DMS114 treated with DMSO at 0.1 percent for 48 hours (cell line): ENCODE data around the gene PDE4B.

Source experiments
- DNase-seq: peaks from one replicate; lab custom pipeline; 2025; ENCODE audit not compliant: unreplicated experiment; lab: John Stamatoyannopoulos, UW

Gene PDE4B

GRCh38 chr1:66175098-66175497 is 382.4 kb downstream of the PDE4B start:
- no peak for DNase-seq

GRCh38 chr1:66175581-66175980 is 382.9 kb downstream of the PDE4B start:
- no peak for DNase-seq

DNA sequence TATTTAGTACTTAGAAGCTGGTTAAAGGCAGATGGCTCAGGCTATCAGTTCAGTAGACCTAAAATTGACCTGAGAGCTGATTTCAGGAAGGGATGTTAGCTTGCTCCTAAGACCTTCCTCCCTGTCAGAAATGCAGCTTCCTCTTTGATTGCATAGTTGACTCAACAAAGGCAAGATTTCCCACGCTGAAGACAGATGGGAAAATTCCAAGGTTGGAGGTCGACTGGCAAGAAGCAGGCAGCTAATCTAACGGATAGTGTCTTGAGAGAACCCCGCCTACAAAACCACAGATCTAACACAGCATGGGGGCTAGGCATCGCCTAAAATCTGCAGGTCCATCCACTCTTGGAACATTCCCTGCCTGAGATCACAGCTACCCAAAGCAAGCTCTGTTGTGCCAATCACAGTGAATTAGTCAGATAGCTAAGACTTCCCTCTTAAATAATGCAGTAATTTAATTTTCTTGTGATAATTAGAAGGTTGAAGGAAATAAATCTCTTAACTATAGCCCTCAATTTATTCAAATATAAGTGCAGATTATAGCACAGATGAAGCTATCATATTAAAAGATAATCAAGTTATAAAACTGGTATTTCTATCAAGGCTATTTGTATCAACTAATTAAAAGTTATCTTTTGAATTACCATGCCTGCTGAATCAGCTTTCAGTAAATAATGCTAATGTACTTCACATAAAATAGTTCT is 383.5 kb downstream of the PDE4B start:
- no peak for DNase-seq

DNA sequence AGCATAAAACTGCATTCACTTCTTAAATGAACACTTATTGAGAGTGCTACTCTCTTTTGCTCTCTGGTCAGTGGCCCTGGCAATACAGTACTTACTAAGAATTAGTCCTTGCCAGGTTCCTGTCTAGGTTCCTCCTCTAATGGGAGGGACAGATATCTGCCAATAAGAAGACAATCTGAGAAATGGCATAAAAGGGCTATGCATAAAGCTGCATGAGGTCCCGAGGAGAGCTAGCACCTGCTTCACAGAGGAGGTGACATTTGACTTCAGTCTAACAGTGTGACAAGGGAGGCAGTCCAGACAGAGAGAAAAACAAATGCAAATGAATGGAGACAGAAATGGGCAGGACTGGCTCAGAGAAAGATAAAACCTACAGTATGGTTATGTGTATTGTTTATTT is 384.1 kb downstream of the PDE4B start:
- no peak for DNase-seq

- no peak for DNase-seq
Observed at GRCh38 chr1:66177510-66177909, 384.8 kb downstream of the PDE4B start.

- DNase-seq: no peak
Observed at GRCh38 chr1:66182026-66182425, 389.3 kb downstream of the PDE4B start.

GRCh38 chr1:66182551-66183178 is 390.0 kb downstream of the PDE4B start:
- no peak for DNase-seq

DNA sequence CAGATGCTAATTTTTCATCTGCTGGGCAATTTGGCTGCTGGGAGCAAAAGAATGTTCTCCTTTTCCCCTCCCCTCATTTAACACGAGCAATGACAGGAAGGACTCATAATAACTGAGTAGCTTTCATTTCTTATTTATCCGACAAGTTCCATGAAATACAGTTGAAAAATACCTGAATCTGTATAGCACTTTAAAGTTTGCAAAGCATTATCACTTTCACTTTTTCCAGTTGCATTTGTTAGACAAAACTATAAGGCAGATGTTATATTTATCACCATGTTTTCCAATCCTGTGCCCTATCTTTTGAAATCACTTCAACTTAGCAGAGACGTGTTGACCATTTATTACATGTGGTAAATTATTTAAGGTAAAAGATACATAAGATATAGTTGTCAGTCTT is 390.7 kb downstream of the PDE4B start:
- DNase-seq: no peak

DNA sequence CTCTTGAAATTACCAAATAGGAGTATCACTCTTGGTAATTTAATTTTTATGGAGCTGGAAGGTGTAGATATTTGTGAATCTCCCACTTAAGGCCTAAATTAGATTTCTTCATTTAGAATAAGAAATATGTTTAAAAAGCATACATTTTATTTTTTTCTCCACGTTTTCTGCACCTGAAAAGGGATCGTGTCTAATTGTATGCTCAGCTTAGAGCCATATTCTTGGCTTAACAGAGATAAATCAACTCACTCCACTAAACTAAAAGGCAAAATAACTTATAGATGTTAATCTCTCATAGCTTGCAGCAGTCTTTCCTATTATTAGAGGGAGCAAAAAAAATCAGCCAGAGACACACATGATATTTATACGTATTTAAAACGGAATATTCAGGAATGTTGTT is 404.4 kb downstream of the PDE4B start:
- DNase-seq: no peak

DNA sequence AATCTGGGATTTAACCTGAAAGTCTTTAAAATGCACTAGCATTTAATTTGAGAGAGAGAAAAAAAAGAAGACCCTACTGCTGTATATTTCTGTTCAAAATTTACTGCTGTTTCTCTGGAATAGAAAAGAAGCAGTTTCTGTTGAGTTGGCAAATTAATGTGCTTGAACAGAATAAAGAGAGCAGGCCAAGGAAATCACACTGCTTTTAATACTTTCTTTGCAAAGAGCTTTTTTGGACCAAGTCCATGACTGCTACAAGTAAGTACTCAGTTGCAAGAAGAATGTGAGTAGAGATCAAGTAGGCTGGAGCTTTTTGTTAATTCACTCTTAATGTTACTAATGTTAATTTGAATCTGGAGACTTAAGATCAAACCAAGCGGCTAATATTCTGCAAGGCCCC is 405.1 kb downstream of the PDE4B start:
- DNase-seq: no peak

DNA sequence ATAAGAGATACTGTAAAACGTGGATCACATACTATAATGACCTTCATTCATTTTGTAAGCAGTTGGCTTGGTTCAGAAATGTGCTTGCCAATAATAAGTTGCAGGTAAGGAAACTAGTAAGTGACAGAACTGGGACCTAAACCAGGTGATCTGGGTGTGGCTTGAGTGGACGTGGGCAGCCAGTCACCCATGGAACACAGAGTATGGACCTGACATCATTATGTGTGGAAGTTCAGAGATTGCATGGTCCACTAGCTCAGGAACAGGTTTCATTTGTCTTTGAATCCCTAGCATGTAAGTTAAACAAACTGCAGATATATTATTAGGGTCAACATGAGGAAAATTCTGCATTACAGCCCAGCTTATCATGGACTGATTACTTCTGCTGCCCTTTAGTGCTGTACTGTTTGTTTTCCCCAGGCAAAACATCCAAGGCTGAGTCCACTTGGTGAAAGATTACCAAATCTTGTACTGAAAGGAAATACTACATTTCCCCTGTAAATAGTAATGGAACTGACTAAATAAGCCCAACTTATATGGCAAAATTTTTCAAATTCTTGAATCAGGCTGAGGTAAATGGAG is 414.0 kb downstream of the PDE4B start:
- DNase-seq: no peak

DNA sequence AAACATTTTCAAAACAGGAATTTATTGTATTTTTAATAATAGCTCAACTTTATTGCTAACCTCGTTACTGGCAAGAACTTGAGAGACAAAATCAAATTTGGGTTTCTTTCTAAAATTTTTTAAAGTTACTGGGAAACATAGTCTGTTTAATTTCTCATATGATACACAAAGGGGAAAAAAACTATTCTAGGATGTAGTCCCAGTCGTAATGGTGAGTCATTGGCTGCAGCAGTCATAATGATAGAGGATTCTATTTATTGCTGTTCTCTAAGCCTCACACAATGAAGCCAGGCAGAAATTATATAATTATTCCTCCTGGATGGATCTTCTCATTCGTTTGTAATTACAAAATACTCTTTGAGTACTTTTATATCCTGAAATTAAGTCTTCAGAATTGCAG is 414.8 kb downstream of the PDE4B start:
- DNase-seq: no peak

GRCh38 chr1:66208632-66209031 is 415.9 kb downstream of the PDE4B start:
- DNase-seq: no peak

- DNase-seq: no peak
Observed at GRCh38 chr1:66210635-66211244, 418.0 kb downstream of the PDE4B start.

DNA sequence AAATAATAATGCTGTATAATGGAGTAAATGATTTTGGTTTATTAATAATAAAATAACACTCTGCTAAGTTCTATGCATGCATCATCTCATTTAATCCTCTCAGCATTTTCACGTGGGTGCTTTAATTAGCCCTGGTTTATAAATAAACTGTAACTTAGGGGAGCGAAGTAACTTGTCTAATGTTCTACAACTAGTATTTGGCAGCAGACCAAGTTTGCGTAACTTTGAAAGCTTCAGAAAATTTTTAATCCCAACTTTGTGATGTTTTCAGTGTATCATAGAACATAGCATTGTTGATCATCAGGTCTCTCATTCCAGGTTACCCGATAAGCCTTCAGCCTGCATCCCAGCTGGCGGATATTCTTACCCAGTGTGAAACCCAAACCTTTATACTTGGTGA is 418.8 kb downstream of the PDE4B start:
- DNase-seq: no peak

DNA sequence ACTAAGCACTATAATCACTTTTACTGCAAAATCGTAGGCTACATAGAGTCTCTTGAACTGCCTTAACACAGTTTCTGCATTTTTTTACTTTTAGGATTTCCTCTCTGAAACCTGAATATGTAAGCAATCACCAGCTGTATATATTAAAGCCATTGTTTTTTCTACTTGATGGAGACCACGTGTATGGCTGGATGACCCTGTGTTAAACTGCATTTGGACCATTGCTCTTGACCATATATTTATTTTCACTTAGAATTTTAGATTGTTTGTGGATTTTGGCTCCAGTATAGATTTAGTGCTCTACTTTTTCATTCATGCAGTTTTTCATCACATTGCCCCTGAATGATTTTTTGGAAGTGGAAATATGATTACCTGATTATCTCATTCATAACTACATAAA is 420.8 kb downstream of the PDE4B start:
- no peak for DNase-seq

- DNase-seq: no peak
Observed at GRCh38 chr1:66214901-66215300, 422.2 kb downstream of the PDE4B start.

DNA sequence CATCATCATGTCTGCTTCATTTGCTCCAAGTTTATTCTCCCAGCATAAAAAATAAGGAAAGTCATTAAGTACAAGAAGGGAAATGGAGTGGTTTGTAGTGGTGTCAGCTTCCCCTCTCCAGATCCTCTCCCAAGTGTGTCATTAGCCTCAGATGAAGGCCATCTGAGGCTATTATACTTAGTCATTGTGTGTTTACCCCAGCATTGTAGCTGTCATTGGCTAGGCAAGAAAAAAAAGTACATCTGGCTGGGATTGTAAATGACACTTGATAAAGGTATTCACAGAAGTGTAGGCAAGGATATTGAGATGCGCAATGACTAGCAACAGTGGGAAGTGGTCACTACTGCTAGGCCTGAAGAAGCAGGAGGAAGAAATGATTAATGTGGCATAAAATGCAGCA is 424.3 kb downstream of the PDE4B start:
- no peak for DNase-seq

DNA sequence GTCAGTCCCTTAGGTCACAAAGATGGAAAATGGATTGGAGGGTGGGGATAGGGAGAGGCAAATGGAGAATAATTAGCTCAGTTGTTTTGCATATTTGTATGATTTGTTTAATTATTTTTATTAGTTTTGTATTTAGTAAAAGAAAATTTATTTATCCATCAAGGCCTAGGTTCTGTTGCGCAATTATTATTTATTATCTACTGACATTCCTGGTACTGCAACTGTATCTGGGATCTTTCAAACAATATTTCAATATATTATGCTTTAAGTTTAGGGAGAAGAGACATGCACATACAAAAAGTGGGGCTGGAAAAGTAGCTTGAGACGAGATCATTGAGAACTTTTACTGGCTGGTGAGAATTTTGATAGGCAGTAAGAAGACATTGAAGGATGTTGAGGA is 424.9 kb downstream of the PDE4B start:
- no peak for DNase-seq

- no peak for DNase-seq
Observed at GRCh38 chr1:66220477-66220876, 427.8 kb downstream of the PDE4B start.

DNA sequence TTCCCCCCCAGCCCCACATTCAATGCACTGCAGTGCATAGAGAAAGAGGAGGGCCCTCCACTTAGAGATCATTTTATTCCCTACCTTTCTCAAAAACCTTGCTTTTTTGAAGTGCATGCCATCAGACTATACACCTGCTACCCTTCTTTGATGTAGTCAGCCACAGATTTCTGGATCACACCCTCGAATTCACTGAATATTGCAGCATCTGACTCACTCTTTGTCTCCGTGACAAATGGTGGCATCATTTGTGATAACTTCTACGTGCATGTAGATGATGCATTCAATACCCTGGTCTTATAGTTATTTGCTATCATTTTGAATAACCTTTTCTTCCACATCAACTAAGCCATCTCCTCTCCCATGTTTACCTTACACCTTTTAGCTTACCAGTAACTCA is 431.0 kb downstream of the PDE4B start:
- DNase-seq: no peak

- DNase-seq: no peak
Observed at GRCh38 chr1:66226985-66227384, 434.3 kb downstream of the PDE4B start.
